Muscle of back (tissue), 11 donors: ENCODE measurements around the gene DOK5. TPM values are rescaled to one million over a fixed set of nuclear protein-coding genes. Genes with fewer than 3 reads are reported as not detected.

ENCODE experiments used
- DNase-seq, 3 donors: peaks; one replicate each; pipeline versions ENCODE4 v3.0.0 to v3.0.0-alpha.2; 2013
- polyA plus RNA-seq, 10 donors: library from polyadenylated mRNA; unstranded; fragments of 120-200 nt; gene quantifications; one replicate each; pipeline ENCODE4 v1.2.1, GENCODE V29; 2013; ENCODE audit not compliant: insufficient read length in 10 of 10

DOK5 gene
- polyA plus RNA-seq, 10 donors: 17.6 to 32.4 (median 24.7) TPM

DNA sequence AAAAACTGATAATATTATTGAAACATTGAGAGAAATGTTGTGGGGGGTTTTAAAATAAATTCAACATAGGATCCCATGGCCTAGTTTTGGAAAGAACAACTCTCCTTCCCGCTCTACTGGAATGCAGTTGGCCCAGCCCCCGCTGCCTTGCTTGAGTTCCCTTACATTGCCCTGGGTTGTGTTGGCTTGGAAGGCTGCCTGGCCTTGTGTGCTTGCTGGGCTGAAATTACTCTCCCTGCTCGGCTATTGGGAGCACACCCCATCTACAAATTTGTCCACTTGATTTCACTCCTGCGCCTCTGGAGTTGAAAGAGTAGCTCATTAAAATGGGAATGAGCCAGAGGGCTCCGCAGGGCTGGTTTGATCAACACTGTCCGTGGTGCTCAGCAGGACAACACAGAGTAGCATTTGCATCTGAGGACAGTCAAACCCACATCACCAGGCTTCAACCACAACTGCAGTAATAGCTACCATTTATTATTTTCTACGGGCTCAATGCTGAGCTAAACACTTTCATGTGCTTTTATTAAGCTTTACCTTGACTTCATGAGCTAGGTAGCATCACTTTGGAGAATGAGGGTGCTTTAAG, 35.2 kb downstream of the DOK5 start:
- DNase-seq: no peak

DNA sequence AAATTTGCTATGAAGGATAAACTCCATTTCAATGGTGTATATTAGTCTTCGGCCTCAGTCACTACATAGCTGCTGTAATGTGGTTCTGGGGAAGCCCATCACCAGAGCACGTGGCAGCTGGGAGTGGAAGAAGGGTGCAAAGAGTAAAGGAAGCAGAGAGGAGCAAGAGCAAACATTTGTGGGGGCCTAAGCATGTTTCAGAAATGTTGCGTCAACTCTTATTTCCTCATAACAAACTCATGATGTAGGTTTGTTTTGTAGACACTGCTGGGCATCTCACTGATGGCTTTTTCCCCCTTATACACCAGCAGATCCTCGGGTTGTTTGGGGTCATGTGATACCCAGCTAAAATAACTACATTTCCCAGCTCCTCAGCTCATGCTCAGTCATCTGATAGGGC, 37.3 kb downstream of the DOK5 start:
- no peak for DNase-seq

DNA sequence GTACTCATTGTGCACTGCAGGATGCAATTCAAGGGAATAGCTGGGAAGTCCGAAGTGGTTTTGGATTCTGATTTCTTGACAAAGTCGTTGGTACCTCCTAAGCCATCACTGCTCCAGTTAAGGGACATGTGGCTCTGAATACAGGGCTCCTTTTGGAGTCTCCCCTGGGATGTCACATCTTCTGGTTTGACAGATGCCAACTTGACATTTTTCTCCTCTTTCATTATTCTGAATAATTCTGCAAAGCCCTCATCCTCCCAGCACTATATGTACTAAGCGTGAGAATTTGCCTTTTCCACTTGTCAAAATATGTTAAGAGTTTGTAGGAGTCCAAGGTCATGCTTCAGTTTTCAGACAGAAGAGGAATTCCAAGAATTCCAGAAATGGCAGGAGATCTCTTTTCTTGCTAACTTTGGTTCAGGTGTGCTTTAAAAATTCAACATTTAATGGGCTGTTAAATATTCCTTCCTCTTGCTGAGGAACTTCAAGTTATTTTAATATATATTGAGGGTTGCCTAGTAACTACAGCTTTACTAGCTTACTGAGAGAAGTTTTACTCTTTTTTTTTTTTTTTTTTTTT, 38.7 kb downstream of the DOK5 start:
- peak in 1 of 3 donors; percentile 19 for DNase-seq

GRCh38 chr20:54515793-54516628, 40.6 kb downstream of the DOK5 start:
- DNase-seq: no peak

DNA sequence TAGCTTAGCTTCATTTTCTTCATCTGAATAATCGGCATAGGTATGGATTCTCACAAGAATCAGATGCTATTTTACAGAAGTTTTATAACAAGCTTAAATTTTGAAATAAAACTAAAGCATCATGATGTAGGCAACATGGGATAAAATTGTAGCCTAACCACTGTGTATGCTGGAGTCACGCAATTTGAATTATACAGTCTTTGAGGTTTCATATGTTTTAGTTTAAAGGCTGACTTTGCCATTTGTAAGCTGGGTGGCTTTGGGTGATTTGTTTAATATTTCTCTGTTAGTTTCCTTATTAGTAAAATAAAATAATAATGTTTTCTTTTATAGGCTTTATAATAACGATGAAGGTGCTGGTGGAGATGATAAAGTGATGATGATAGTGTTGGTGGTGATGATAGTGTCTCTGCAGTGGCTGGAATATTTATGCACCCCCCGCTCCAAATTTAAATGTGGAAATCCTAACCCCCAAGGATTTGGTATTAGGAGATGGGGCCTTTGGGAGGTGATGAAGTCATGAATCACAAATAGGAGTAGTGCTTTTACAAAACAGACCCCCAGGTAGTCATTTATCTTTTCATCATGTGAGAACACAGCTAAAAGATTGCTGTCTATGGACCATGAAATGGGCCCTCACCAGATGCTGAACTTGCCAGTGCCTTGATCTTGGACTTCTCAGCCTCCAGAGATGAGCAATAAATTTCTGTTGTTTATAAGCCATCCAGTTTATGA, 42.0 kb downstream of the DOK5 start:
- DNase-seq: no peak

DNA sequence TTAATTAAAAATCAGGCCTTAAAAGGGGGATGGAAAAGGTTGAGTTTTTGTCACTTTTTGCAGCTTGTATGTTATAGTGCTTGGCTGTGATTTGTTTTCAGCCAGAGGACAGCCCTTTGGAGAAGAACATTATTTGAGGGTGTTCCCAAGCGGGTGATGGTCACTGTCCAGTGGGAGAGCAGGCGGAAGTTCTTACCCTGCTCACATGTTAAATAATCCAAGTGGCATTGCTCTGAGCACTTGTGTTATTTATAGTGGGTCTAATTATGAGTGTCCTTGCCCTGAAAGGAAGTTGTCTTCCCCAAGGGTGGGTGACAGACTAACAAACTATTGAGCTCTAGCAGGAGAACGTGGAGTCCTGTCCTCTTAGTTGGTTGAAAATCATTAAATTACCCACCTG, 49.5 kb downstream of the DOK5 start:
- peak in 2 of 3 donors; percentile 22 to 37 for DNase-seq

- DNase-seq: no peak
Observed at GRCh38 chr20:54525916-54526590, 50.7 kb downstream of the DOK5 start.

GRCh38 chr20:54526801-54527200, 51.4 kb downstream of the DOK5 start:
- DNase-seq: no peak

DNA sequence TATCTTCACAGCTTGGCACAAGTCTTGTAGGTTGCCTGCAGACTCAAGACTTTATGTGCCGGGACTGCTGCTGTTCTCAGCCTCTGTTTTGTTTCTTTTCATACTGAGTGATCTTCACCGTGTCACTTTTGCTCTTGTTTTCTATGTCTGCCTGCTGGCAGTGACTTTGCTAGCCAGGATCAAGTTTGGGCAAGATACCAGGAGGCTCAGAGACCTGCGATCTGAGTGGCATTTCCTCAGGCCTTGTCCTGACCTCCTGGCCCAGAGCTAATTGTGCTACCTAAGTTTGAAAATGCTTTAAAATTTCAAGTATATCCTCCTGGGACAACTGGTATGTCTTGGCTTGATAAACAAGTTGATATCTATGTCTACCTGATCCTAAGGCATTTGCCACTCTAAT, 57.2 kb downstream of the DOK5 start:
- DNase-seq: no peak

- DNase-seq: no peak
Observed at GRCh38 chr20:54534101-54534500, 58.7 kb downstream of the DOK5 start.

GRCh38 chr20:54535033-54535432, 59.6 kb downstream of the DOK5 start:
- DNase-seq: peak in 1 of 3 donors; percentile 29

- DNase-seq: no peak
Observed at GRCh38 chr20:54535746-54536145, 60.4 kb downstream of the DOK5 start.

DNA sequence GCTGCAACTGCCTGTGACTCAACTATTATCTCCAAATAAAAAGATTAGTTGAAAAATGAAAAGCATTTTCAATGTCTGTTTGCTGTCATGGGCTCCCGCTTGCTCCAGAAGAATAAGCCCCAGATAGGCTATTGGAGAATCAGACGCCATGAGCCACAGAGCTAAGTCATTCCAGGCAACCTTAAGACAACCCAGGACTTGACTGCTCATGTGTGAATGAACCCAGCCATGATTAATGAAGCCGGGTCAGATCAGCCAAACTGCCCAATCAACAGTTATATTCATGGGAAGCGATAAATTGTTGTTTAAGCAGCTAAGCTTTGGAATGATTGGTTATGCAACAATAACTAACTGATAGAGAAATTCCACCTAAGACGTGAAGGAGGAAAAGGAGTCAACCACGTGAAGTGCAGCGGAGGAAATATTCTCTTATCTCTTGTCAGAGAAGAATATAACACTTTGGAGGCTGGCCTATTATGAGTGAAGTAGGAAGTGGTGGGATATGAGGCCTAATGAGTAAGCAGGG, 64.2 kb downstream of the DOK5 start:
- DNase-seq: no peak

GRCh38 chr20:54543369-54543768, 68.0 kb downstream of the DOK5 start:
- DNase-seq: no peak

DNA sequence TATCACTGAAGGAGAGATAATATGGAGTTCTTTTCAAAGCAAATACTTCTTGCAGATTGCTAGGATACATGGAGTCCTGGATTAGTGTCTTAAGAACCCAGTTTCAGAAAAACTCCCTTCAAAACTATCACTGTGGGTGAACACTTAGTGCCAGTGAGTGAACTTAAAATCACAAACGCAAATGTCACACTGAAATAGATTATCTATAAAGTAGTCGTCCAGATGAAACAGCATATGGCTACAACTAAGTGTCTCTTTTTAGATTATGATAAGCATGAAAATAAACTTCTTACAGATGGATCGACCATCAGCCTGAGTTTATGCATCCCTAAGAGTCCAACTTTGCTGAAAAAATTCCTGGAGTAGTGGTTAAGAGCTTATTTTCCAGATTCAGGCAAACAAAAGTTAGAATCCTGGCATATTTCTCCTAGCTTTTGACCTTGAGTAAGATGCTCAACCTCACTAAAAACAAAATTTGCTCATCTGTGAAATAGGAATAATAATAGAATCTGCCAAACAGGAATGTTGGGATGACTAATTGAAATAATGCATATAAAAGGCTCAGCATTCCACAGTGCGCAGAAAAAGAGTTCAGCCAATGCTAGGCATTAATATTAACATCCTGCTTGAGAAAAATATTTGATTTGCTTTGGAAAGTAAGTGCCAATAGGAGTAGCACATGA, 70.4 kb downstream of the DOK5 start:
- DNase-seq: no peak

- no peak for DNase-seq
Observed at GRCh38 chr20:54548849-54549248, 73.5 kb downstream of the DOK5 start.

GRCh38 chr20:54549658-54550326, 74.4 kb downstream of the DOK5 start:
- DNase-seq: peak; percentile 16 to 53 (median 18)

- peak in 1 of 3 donors; percentile 19 for DNase-seq
Observed at GRCh38 chr20:54550776-54551396, 75.5 kb downstream of the DOK5 start.

GRCh38 chr20:54554006-54554405, 78.6 kb downstream of the DOK5 start:
- no peak for DNase-seq

DNA sequence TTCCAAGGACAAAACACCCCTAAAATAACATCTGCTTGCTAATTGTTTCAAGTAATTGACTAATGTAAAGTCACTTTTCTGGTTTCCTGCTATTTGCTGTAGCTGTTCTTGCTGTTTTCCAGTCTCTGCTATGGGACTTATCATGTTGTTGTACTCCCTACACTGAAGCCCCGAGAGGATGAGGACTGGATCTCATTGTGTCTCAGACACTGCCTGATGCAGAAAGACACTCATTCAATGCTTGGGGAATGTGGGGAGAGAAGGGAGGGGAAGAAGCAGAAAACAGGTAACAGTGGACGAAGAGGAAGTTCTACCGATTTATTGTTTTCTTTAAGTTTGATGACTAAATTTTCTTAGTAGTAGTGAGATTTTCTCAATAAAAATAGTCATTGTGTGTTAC, 79.8 kb downstream of the DOK5 start:
- DNase-seq: no peak
